Keratinocyte (primary cell): ENCODE data around the gene SLC44A3. TPM values are rescaled to one million over a fixed set of nuclear protein-coding genes. Genes with fewer than 3 reads are reported as not detected.

ENCODE experiments used
- DNase-seq: peaks from one replicate; pipeline ENCODE4 v3.0.0-alpha.2; 2011; ENCODE audit warnings: low read depth, missing footprints, low spot score
- FAIRE-seq: peaks from 2 replicates; lab custom pipeline; 2011; peaks lifted over from hg19 to GRCh38; lab: Jason Lieb, UNC
- H2AFZ ChIP-seq: 2 replicates; pipeline ENCODE4 v1.6.0; 2012; ENCODE audit warnings: low read length, control low read depth, inconsistent platforms; ENCODE audit not compliant: control insufficient read depth
- H3K27ac ChIP-seq: 2 replicates; pipeline ENCODE4 v1.5.1; 2011; ENCODE audit warnings: low read length; ENCODE audit not compliant: control insufficient read depth, insufficient read depth
- H3K27me3 ChIP-seq: 3 replicates; pipeline ENCODE4 v1.6.0; 2011; ENCODE audit warnings: low read length; ENCODE audit not compliant: control insufficient read depth, insufficient read depth; ENCODE audit errors: extremely low read depth
- H3K36me3 ChIP-seq, 2 experiments: 2 replicates in 1 of 2; 3 replicates in 1 of 2; pipeline ENCODE4 v1.5.1; 2011; ENCODE audit warnings: low read length in 2 of 2, mild to moderate bottlenecking in 1 of 2; ENCODE audit not compliant: control insufficient read depth in 2 of 2, insufficient read depth in 2 of 2; ENCODE audit errors: extremely low read depth in 1 of 2
- H3K4me1 ChIP-seq: 3 replicates; pipeline ENCODE4 v1.5.1; 2011; ENCODE audit warnings: low read length; ENCODE audit not compliant: control insufficient read depth, insufficient read depth; ENCODE audit errors: extremely low read depth
- H3K4me2 ChIP-seq: 3 replicates; pipeline ENCODE4 v1.6.0; 2011; ENCODE audit warnings: low read depth, low read length; ENCODE audit not compliant: control insufficient read depth, insufficient read depth; ENCODE audit errors: extremely low read depth
- H3K4me3 ChIP-seq, 3 experiments: fragments of 200-600 bp in 1 of 3; sonication (generic) in 1 of 3; 2 replicates in 2 of 3; 3 replicates in 1 of 3; pipeline ENCODE4 v1.5.1; 2011 to 2016; ENCODE audit warnings: low read length in 3 of 3, mild to moderate bottlenecking in 3 of 3, control low read depth in 2 of 3, inconsistent platforms in 1 of 3, low read depth in 1 of 3, mixed read lengths in 1 of 3, mixed run types in 1 of 3, moderate library complexity in 1 of 3; ENCODE audit not compliant: control insufficient read depth in 2 of 3, insufficient read depth in 2 of 3; ENCODE audit errors: extremely low read depth in 1 of 3
- H3K79me2 ChIP-seq: 2 replicates; pipeline ENCODE4 v1.6.0; 2012; ENCODE audit warnings: low read length; ENCODE audit not compliant: control insufficient read depth, insufficient read depth
- H3K9ac ChIP-seq: 3 replicates; pipeline ENCODE4 v1.6.0; 2011; ENCODE audit warnings: low read length; ENCODE audit not compliant: control insufficient read depth, insufficient read depth; ENCODE audit errors: extremely low read depth
- H3K9me1 ChIP-seq: 3 replicates; pipeline ENCODE4 v1.6.0; 2011; ENCODE audit warnings: low read length; ENCODE audit not compliant: control insufficient read depth, insufficient read depth; ENCODE audit errors: extremely low read depth
- H3K9me3 ChIP-seq: 2 replicates; pipeline ENCODE4 v1.5.1; 2012; ENCODE audit warnings: low read depth, low read length; ENCODE audit not compliant: control insufficient read depth
- H4K20me1 ChIP-seq: 3 replicates; pipeline ENCODE4 v1.6.0; 2011; ENCODE audit warnings: low read length; ENCODE audit not compliant: control insufficient read depth, insufficient read depth; ENCODE audit errors: extremely low read depth
- CTCF ChIP-seq, 3 experiments: IDR thresholded peaks in 1 of 3; conservative IDR thresholded peaks in 1 of 3; optimal IDR thresholded peaks in 1 of 3; 2 replicates in 2 of 3; 3 replicates in 1 of 3; pipeline versions ENCODE3 to v1.5.1; 2011; ENCODE audit warnings: low read length in 3 of 3, mild to moderate bottlenecking in 3 of 3, moderate library complexity in 2 of 3, control low read depth in 1 of 3, inconsistent platforms in 1 of 3; ENCODE audit not compliant: insufficient read depth in 2 of 3; ENCODE audit errors: extremely low read depth in 1 of 3
- EZH2 ChIP-seq: IDR thresholded peaks from one replicate; pipeline ENCODE4 v1.6.1; 2012; ENCODE audit warnings: inconsistent platforms, mild to moderate bottlenecking, low read length, moderate library complexity
- dilution Hi-C: fragments of 300-500 bp; cut with MboI; formaldehyde crosslinking; loops from one replicate; pipeline ENCODE4 v1.7.0; 2020; ENCODE audit warnings: low sequenced_read_pairs; ENCODE audit not compliant: extremely low pct_ligation_motif_present
- polyA plus RNA-seq, 5 experiments: library from polyadenylated mRNA; depleted of rRNA in 3 of 5; stranded (reverse) in 3 of 5; stranded (forward) in 1 of 5; unstranded in 1 of 5; fragments of >200 nt; gene quantifications; 1 replicate in 1 of 5; 2 replicates in 3 of 5; 3 replicates in 1 of 5; pipeline versions ENCODE4 v1.2.1 to v1.2.3, GENCODE V29; 2011 to 2012; ENCODE audit warnings: missing spikeins in 2 of 5, low read depth in 1 of 5, low replicate concordance in 1 of 5

The SLC44A3 gene
- polyA plus RNA-seq, 1 donor (not counting 4 experiments of a cell fraction or from before 2014, with no cell fraction given): 7.3 TPM

- H3K9ac ChIP-seq: no peak overlapping the region
- H3K4me2 ChIP-seq: no peak overlapping the region
- no peak overlapping the region for H3K27ac ChIP-seq
- no peaks in the 10 kb centered on the region for H3K27me3 ChIP-seq
- FAIRE-seq (no peak), DNase-seq (no peak)
- H3K4me1 ChIP-seq: no peaks in the 10 kb centered on the region
- peaks cover 0 to 1% of the 10 kb centered on the region in 2 experiments for H3K36me3 ChIP-seq
- H3K9me1 ChIP-seq: no peaks in the 10 kb centered on the region
- no peaks in the 10 kb centered on the region for H4K20me1 ChIP-seq
- no peak overlapping the region for H3K4me3 ChIP-seq
- H2AFZ ChIP-seq: no peak overlapping the region
- H3K9me3 ChIP-seq: no peaks in the 10 kb centered on the region
- no peaks in the 10 kb centered on the region for H3K79me2 ChIP-seq
- dilution Hi-C loops: no loop called here
- TF ChIP-seq CTCF (optimal IDR thresholded peaks at IDR 0.05 in 1 of 3, IDR thresholded peaks at IDR 0.05 in 1 of 3, conservative IDR thresholded peaks at IDR 0.05 in 1 of 3; ENCODE audit: extremely low read depth in 1 of 3, insufficient read depth in 2 of 3, low read length in 3 of 3) (no peak), EZH2 (no peak)
Observed at GRCh38 chr1:94887106-94887505, 66.9 kb downstream of the SLC44A3 start.

DNA sequence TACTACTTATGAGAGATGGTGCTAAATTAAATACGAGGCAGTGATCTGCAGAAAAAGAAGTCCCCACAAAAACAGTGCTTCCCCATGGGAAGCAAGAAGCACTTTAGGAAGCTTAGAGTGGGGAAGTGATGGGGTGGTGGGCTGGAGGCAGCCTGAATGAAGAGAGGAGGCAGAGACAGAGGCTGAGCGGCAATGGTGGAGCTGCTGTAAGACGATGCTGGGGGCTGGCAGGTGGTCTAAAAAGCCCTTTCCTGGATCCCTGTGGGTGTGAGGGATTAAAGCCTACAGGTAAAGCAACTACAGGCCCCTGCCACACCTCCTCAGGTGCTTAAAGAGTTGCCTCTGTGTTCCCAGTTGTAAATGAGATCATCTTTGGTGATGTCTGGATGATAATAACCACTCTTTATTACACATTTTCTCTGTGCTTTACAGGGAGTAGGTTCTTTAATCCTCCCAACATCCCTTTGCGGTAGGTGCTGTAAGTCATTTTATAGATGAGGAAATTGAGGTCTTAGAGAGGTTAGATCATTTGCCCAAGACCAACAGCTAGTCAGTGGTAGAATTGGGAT, 67.5 kb downstream of the SLC44A3 start:
- dilution Hi-C loops: no loop called here
- Histone ChIP-seq H4K20me1 (no peaks in the 10 kb centered on the region), H3K4me3 (no peak overlapping the region), H3K27ac (no peak overlapping the region), H3K4me1 (no peaks in the 10 kb centered on the region), H3K9ac (no peak overlapping the region), H3K36me3 (peaks cover 0 to 1% of the 10 kb centered on the region in 2 experiments), H2AFZ (no peak overlapping the region), H3K9me3 (no peaks in the 10 kb centered on the region), H3K4me2 (no peak overlapping the region), H3K27me3 (no peaks in the 10 kb centered on the region), H3K79me2 (no peaks in the 10 kb centered on the region), H3K9me1 (no peaks in the 10 kb centered on the region)
- TF ChIP-seq EZH2 (no peak), CTCF (optimal IDR thresholded peaks at IDR 0.05 in 1 of 3, IDR thresholded peaks at IDR 0.05 in 1 of 3, conservative IDR thresholded peaks at IDR 0.05 in 1 of 3; ENCODE audit: extremely low read depth in 1 of 3, insufficient read depth in 2 of 3, low read length in 3 of 3) (no peak)
- FAIRE-seq: no peak
- DNase-seq: no peak
